Liver (tissue), 3 donors: ENCODE data around the gene CNST.

Source experiments
- CTCF ChIP-seq: fragments of 150-350 bp; IDR thresholded peaks from 2 replicates; pipeline ENCODE4 v1.5.1; 2017; ENCODE audit warnings: improper control_type of control experiment, low read depth, low read length; ENCODE audit not compliant: missing input control
- EGR1 ChIP-seq, 2 donors: IDR thresholded peaks; 2 replicates each; pipeline ENCODE4 v1.6.1; 2016 to 2018; ENCODE audit warnings: antibody characterized with exemption in 2 of 2, low read depth in 2 of 2
- JUND ChIP-seq, 2 donors: IDR thresholded peaks; 2 replicates each; pipeline ENCODE4 v1.6.1; 2016; ENCODE audit warnings: antibody characterized with exemption in 2 of 2
- RAD21 ChIP-seq, 2 donors: IDR thresholded peaks; 2 replicates each; pipeline ENCODE4 v1.6.1; 2016; ENCODE audit warnings: antibody characterized with exemption in 2 of 2, mild to moderate bottlenecking in 2 of 2
- REST ChIP-seq: IDR thresholded peaks from 2 replicates; pipeline ENCODE4 v1.6.1; 2016; ENCODE audit warnings: antibody characterized with exemption, mild to moderate bottlenecking
- donor health status: healthy.
- donor health status: healthy.

- no peak for TF ChIP-seq RAD21 (IDR thresholded peaks at IDR 0.05)
- no peak for TF ChIP-seq CTCF
- TF ChIP-seq JUND (IDR thresholded peaks at IDR 0.05) = no peak
- no peak for TF ChIP-seq REST
- TF ChIP-seq EGR1 (IDR thresholded peaks at IDR 0.05; ENCODE audit: low read depth in 2 of 2) = no peak
Measured at GRCh38 chr1:246530482-246530881, 35.8 kb upstream of the CNST start.
